ENCODE measurements around the gene FOXO3B.
"Not testable (repeated sequence)": the region's sequence is repeated elsewhere in the genome, so short reads cannot be mapped to it uniquely, and the experiment has no call there.

- TF ChIP-seq CTCF, POLR2A (IDR thresholded peaks at IDR 0.05): not testable (repeated sequence)
Observed at GRCh38 chr17:18677381-18677780, 4.7 kb downstream of the FOXO3B start.
